ENCODE measurements around the gene CENPH. TPM values are rescaled to one million over a fixed set of nuclear protein-coding genes. Genes with fewer than 3 reads are reported as not detected.

The CENPH gene
- total and polyA plus RNA-seq, 2 of the 13 experiments (the other 11 are each of a cell fraction or from before 2014, with no cell fraction given) = 11.2 to 28.8 TPM

DNA sequence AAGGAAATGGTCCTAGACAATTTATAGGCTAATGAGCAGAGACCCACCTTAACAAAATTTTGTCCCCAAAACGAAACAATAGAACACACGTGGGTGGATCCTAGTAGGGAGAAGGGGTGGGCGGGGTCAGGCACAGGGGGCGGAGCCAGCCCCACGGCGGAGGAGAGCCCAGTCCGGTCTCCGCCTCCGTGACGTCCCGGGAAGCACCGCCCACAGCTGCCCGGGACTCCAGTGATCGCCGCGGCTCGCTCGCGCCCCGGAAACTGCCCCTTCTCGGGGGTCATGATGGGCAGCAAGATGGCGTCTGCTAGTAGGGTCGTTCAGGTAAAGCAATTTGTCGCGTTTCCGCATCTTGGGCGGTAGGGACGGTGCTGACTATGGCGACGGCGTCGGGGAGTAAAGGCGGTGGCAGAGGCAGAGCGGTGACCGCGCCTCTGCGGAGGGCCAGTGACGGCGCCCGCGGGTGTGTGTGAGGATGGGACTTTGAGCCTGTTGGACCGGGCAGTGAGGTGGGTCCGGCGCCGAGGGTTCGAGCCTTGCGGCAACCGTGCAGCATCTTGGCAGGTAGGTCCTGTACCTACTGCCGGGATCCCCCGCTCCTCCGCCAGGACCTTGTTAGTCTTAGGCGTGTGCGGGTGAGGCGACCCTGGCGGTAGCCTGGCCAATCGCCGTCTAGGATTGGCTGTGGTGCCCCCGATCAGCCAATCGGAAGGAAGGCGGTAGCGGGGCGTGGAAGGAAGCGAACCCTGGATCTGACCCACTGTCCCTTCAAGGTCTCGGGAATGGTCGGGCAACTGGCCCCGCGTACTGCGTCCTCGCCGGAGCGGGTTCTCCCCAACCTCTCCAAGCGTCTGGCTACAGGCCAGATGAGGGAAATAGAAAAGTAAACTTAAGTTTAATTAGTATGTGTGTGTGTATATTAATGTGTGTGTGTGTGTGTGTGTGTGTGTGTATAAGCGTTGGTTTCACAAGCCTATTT, 28.5 kb downstream of the CENPH start (continued):
- TF ChIP-seq ZBTB33 (CRISPR knock-in tag; IDR thresholded peaks at IDR 0.05) (0 out of 2 replicates have a peak, but pooled peaks have one; percentile 18), ZBTB7A (CRISPR knock-in tag; IDR thresholded peaks at IDR 0.05) (peak; percentile 78; the same call in 1 of the 2 replicates), CBX1 (IDR thresholded peaks at IDR 0.05; ENCODE audit: low read depth) (peak; percentile 72), KMT2B (CRISPR knock-in tag; IDR thresholded peaks at IDR 0.05) (peak; percentile 89), MBNL3 (CRISPR knock-in tag; conservative IDR thresholded peaks at IDR 0.05) (no peak), ZBTB4 (CRISPR knock-in tag; IDR thresholded peaks at IDR 0.05; ENCODE audit: borderline replicate concordance) (peak; percentile 87; the same call in 1 of the 2 replicates), TARDBP (CRISPR knock-in tag; IDR thresholded peaks at IDR 0.05) (peak; percentile 87), SMYD3 (CRISPR knock-in tag; IDR thresholded peaks at IDR 0.05) (peak; percentile 78; the same call in 1 of the 2 replicates), SNAPC2 (CRISPR knock-in tag; IDR thresholded peaks at IDR 0.05) (peak; percentile 89; the same call in 1 of the 2 replicates), ZNF703 (CRISPR knock-in tag; IDR thresholded peaks at IDR 0.05; ENCODE audit: borderline replicate concordance) (no peak), KDM5B (CRISPR knock-in tag; IDR thresholded peaks at IDR 0.05; ENCODE audit: borderline replicate concordance) (peak; percentile 95), ATF6 (CRISPR knock-in tag; conservative IDR thresholded peaks at IDR 0.05) (peak; percentile 72; the same call in 1 of the 2 replicates), KAT2B (IDR thresholded peaks at IDR 0.05; ENCODE audit: borderline replicate concordance, low read depth, low read length) (no peak), SMAD9 (CRISPR knock-in tag; IDR thresholded peaks at IDR 0.05) (no peak), ZNF576 (CRISPR knock-in tag; IDR thresholded peaks at IDR 0.05) (0 out of 2 replicates have a peak, but pooled peaks have one; percentile 34), DNMT3B (CRISPR knock-in tag; conservative IDR thresholded peaks at IDR 0.05) (no peak; the same call in 1 of the 2 replicates), ZFP1 (CRISPR knock-in tag; IDR thresholded peaks at IDR 0.05) (no peak), PITX1 (CRISPR knock-in tag; IDR thresholded peaks at IDR 0.05) (peak; percentile 68; the same call in 1 of the 2 replicates), ZNF205 (CRISPR knock-in tag; IDR thresholded peaks at IDR 0.05) (peak; percentile 63; the same call in 1 of the 2 replicates), ZNF550 (CRISPR knock-in tag; IDR thresholded peaks at IDR 0.05; ENCODE audit: borderline replicate concordance) (no peak)
- TF ChIP-seq, protein P1, sequence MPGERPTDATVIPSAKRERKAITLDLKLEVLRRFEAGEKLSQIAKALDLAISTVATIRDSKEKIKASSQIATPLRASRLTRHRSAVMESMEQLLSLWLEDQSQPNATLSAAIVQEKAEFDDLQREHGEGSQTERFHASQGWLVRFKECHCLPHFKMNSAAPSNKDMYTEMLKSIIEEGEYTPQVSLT (CRISPR knock-in tag; IDR thresholded peaks at IDR 0.05; ENCODE audit: borderline replicate concordance, low read depth) = no peak

Measured in HepG2 (cell line).